ENCODE results near the gene SORCS3. TPM values are rescaled to one million over a fixed set of nuclear protein-coding genes. Genes with fewer than 3 reads are reported as not detected.

SORCS3 gene
- total RNA-seq, 1 donor from 2014 or later, result 0.25 TPM

- no peak for DNase-seq (ENCODE audit: extremely low spot score in 2 of 2)
- Histone ChIP-seq H3K27me3 (no peaks in the 10 kb centered on the region), H3K9me3 (no peaks in the 10 kb centered on the region), H3K27ac (no peak overlapping the region), H3K36me3 (no peaks in the 10 kb centered on the region), H3K4me3 (no peak overlapping the region), H3K4me1 (no peaks in the 10 kb centered on the region)
- intact Hi-C loops (cut with DNase I), result no loop called here
- TF ChIP-seq, protein P1, sequence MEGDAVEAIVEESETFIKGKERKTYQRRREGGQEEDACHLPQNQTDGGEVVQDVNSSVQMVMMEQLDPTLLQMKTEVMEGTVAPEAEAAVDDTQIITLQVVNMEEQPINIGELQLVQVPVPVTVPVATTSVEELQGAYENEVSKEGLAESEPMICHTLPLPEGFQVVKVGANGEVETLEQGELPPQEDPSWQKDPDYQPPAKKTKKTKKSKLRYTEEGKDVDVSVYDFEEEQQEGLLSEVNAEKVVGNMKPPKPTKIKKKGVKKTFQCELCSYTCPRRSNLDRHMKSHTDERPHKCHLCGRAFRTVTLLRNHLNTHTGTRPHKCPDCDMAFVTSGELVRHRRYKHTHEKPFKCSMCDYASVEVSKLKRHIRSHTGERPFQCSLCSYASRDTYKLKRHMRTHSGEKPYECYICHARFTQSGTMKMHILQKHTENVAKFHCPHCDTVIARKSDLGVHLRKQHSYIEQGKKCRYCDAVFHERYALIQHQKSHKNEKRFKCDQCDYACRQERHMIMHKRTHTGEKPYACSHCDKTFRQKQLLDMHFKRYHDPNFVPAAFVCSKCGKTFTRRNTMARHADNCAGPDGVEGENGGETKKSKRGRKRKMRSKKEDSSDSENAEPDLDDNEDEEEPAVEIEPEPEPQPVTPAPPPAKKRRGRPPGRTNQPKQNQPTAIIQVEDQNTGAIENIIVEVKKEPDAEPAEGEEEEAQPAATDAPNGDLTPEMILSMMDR (IDR thresholded peaks at IDR 0.05), result no peak
- TF ChIP-seq POLR2A (IDR thresholded peaks at IDR 0.05) (no peak), POLR2AphosphoS5 (IDR thresholded peaks at IDR 0.05; ENCODE audit: insufficient read depth in 1 of 2, low read depth in 1 of 2) (no peak)
Measured at GRCh38 chr10:105197598-105198364, 556.7 kb downstream of the SORCS3 start.

GRCh38 chr10:105206616-105207015, 565.5 kb downstream of the SORCS3 start:
- H3K4me1 ChIP-seq, result no peaks in the 10 kb centered on the region
- TF ChIP-seq POLR2AphosphoS5 (IDR thresholded peaks at IDR 0.05; ENCODE audit: insufficient read depth in 1 of 2, low read depth in 1 of 2) (no peak), POLR2A (IDR thresholded peaks at IDR 0.05) (no peak)
- TF ChIP-seq, protein P1 (IDR thresholded peaks at IDR 0.05), result no peak

DNA sequence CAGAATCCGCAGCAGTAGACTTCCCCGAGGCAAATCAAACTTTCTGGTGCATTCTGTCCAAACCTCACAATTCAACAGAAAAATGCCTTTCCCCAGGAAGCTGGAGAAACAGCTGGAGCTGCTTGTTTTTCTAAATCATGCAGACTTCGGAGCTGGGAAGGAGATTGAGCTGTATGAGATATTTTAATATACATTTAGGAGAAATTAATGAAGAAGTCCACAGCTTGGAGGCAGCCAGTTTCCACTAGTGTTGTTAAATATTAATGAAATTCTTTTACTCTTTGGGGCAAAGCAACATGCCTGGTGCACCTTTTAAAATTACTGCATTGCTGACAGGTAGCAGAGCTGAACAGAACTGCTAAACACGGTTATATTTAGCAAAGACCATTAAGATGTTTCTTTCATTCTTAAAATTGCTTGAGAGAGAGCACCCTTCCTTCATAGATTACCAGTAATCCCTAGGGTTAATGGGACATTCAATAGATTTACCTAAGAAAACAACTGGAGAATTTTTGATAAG, 566.4 kb downstream of the SORCS3 start:
- H3K27ac ChIP-seq, result no peak overlapping the region
- TF ChIP-seq POLR2AphosphoS5 (IDR thresholded peaks at IDR 0.05; ENCODE audit: insufficient read depth in 1 of 2, low read depth in 1 of 2), result no peak
- TF ChIP-seq, protein P1 (IDR thresholded peaks at IDR 0.05), result no peak
- no peak for TF ChIP-seq POLR2A (IDR thresholded peaks at IDR 0.05)
- H3K9me3 ChIP-seq, result no peaks in the 10 kb centered on the region
- H3K27me3 ChIP-seq, result no peaks in the 10 kb centered on the region
- no peak for DNase-seq (ENCODE audit: extremely low spot score in 2 of 2)
- H3K4me3 ChIP-seq, result no peak overlapping the region
- no peaks in the 10 kb centered on the region for H3K4me1 ChIP-seq
- H3K36me3 ChIP-seq, result no peaks in the 10 kb centered on the region
- intact Hi-C loops (cut with DNase I), result no loop called here

More at GRCh38 chr10:105206616-105207015, 565.5 kb downstream of the SORCS3 start:
- Histone ChIP-seq H3K27ac (no peak overlapping the region), H3K9me3 (no peaks in the 10 kb centered on the region), H3K4me3 (no peak overlapping the region), H3K27me3 (no peaks in the 10 kb centered on the region), H3K36me3 (no peaks in the 10 kb centered on the region)
- intact Hi-C loops (cut with DNase I), result no loop called here
- no peak for DNase-seq (ENCODE audit: extremely low spot score in 2 of 2)

GRCh38 chr10:105210546-105210945, 569.5 kb downstream of the SORCS3 start:
- Histone ChIP-seq H3K9me3 (no peaks in the 10 kb centered on the region), H3K27ac (no peak overlapping the region), H3K4me1 (no peaks in the 10 kb centered on the region), H3K4me3 (no peak overlapping the region), H3K36me3 (no peaks in the 10 kb centered on the region), H3K27me3 (no peaks in the 10 kb centered on the region)
- TF ChIP-seq, protein P1 (IDR thresholded peaks at IDR 0.05), result no peak
- no peak for TF ChIP-seq POLR2A (IDR thresholded peaks at IDR 0.05)
- no peak for TF ChIP-seq POLR2AphosphoS5 (IDR thresholded peaks at IDR 0.05; ENCODE audit: insufficient read depth in 1 of 2, low read depth in 1 of 2)
- DNase-seq (ENCODE audit: extremely low spot score in 2 of 2), result no peak
- intact Hi-C loops (cut with DNase I), result no loop called here

GRCh38 chr10:105237685-105238084, 596.6 kb downstream of the SORCS3 start:
- DNase-seq (ENCODE audit: extremely low spot score in 2 of 2), result no peak
- H3K27me3 ChIP-seq, result no peaks in the 10 kb centered on the region
- intact Hi-C loops (cut with DNase I), result no loop called here

More at GRCh38 chr10:105237685-105238084, 596.6 kb downstream of the SORCS3 start:
- Histone ChIP-seq H3K36me3 (no peaks in the 10 kb centered on the region), H3K4me3 (no peak overlapping the region), H3K27ac (no peak overlapping the region), H3K4me1 (no peaks in the 10 kb centered on the region), H3K9me3 (no peaks in the 10 kb centered on the region)
- TF ChIP-seq POLR2A (IDR thresholded peaks at IDR 0.05) (no peak), POLR2AphosphoS5 (IDR thresholded peaks at IDR 0.05; ENCODE audit: insufficient read depth in 1 of 2, low read depth in 1 of 2) (no peak)
- TF ChIP-seq, protein P1 (IDR thresholded peaks at IDR 0.05), result no peak
